ENCODE results near the gene TBX19.

GRCh38 chr1:168361252-168361651 lies 80.6 kb downstream of the TBX19 start:
- TF ChIP-seq TAF1 (IDR thresholded peaks at IDR 0.05; ENCODE audit: low read depth) (no peak), EP300 (IDR thresholded peaks at IDR 0.05; ENCODE audit: borderline replicate concordance) (no peak), NFIC (IDR thresholded peaks at IDR 0.05) (no peak), RAD21 (IDR thresholded peaks at IDR 0.05; ENCODE audit: low read depth) (no peak), YY1 (IDR thresholded peaks at IDR 0.05; ENCODE audit: low read depth) (no peak), CEBPB (IDR thresholded peaks at IDR 0.05) (no peak)
- TF ChIP-seq, protein P1, sequence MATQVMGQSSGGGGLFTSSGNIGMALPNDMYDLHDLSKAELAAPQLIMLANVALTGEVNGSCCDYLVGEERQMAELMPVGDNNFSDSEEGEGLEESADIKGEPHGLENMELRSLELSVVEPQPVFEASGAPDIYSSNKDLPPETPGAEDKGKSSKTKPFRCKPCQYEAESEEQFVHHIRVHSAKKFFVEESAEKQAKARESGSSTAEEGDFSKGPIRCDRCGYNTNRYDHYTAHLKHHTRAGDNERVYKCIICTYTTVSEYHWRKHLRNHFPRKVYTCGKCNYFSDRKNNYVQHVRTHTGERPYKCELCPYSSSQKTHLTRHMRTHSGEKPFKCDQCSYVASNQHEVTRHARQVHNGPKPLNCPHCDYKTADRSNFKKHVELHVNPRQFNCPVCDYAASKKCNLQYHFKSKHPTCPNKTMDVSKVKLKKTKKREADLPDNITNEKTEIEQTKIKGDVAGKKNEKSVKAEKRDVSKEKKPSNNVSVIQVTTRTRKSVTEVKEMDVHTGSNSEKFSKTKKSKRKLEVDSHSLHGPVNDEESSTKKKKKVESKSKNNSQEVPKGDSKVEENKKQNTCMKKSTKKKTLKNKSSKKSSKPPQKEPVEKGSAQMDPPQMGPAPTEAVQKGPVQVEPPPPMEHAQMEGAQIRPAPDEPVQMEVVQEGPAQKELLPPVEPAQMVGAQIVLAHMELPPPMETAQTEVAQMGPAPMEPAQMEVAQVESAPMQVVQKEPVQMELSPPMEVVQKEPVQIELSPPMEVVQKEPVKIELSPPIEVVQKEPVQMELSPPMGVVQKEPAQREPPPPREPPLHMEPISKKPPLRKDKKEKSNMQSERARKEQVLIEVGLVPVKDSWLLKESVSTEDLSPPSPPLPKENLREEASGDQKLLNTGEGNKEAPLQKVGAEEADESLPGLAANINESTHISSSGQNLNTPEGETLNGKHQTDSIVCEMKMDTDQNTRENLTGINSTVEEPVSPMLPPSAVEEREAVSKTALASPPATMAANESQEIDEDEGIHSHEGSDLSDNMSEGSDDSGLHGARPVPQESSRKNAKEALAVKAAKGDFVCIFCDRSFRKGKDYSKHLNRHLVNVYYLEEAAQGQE (IDR thresholded peaks at IDR 0.05; ENCODE audit: low read depth): no peak
